H9 (cell line): ENCODE data around the gene STK17B. TPM values are rescaled to one million over a fixed set of nuclear protein-coding genes. Genes with fewer than 3 reads are reported as not detected.

Experiments
- DNase-seq: peaks from one replicate; pipeline ENCODE4 v3.0.0-alpha.2; 2017
- H2AFZ ChIP-seq: one replicate; pipeline ENCODE4 v1.6.1; 2013; ENCODE audit warnings: mild to moderate bottlenecking, low read length, control low read depth, moderate library complexity
- H2AK5ac ChIP-seq: 2 replicates; pipeline ENCODE4 v1.6.1; 2013; ENCODE audit warnings: low read length, control low read depth, mixed read lengths; ENCODE audit not compliant: insufficient read length
- H2BK120ac ChIP-seq: one replicate; pipeline ENCODE4 v1.6.1; 2013; ENCODE audit warnings: low read depth, mild to moderate bottlenecking, low read length, control low read depth, inconsistent platforms; ENCODE audit not compliant: poor library complexity, severe bottlenecking
- H2BK12ac ChIP-seq: 2 replicates; pipeline ENCODE4 v1.6.1; 2013; ENCODE audit warnings: low read length, control low read depth, mixed read lengths, low read depth; ENCODE audit not compliant: insufficient read length
- H2BK15ac ChIP-seq: 2 replicates; pipeline ENCODE4 v1.6.1; 2013; ENCODE audit warnings: low read depth, low read length, control low read depth
- H2BK20ac ChIP-seq: one replicate; pipeline ENCODE4 v1.6.1; 2013; ENCODE audit warnings: low read depth, mild to moderate bottlenecking, low read length, control low read depth, inconsistent platforms; ENCODE audit not compliant: poor library complexity, severe bottlenecking
- H2BK5ac ChIP-seq: 2 replicates; pipeline ENCODE4 v1.6.1; 2013; ENCODE audit warnings: low read length, control low read depth, mixed read lengths; ENCODE audit not compliant: insufficient read length
- H3K14ac ChIP-seq: 2 replicates; pipeline ENCODE4 v1.6.1; 2013; ENCODE audit warnings: low read length, control low read depth; ENCODE audit not compliant: insufficient read depth
- H3K18ac ChIP-seq: 2 replicates; pipeline ENCODE4 v1.6.1; 2013; ENCODE audit warnings: low read depth, mild to moderate bottlenecking, mixed read lengths, low read length, control low read depth; ENCODE audit not compliant: insufficient read length
- H3K23ac ChIP-seq: 2 replicates; pipeline ENCODE4 v1.6.1; 2013; ENCODE audit warnings: low read length, control low read depth, mixed read lengths, low read depth; ENCODE audit not compliant: insufficient read length
- H3K23me2 ChIP-seq: 2 replicates; pipeline ENCODE4 v1.6.1; 2013; ENCODE audit warnings: low read depth, mild to moderate bottlenecking, mixed read lengths, low read length, control low read depth; ENCODE audit not compliant: insufficient read length, poor library complexity, severe bottlenecking
- H3K27ac ChIP-seq: 2 replicates; pipeline ENCODE4 v1.5.1; 2013; ENCODE audit warnings: low read length, control low read depth, mixed read lengths, low read depth; ENCODE audit not compliant: insufficient read length
- H3K27me3 ChIP-seq: 2 replicates; pipeline ENCODE4 v1.6.1; 2013; ENCODE audit warnings: low read length, control low read depth, inconsistent platforms; ENCODE audit not compliant: insufficient read depth
- H3K4ac ChIP-seq: 2 replicates; pipeline ENCODE4 v1.6.1; 2013; ENCODE audit warnings: low read depth, mild to moderate bottlenecking, control low read depth, inconsistent platforms, low read length, moderate library complexity
- H3K4me1 ChIP-seq: 2 replicates; pipeline ENCODE4 v1.6.1; 2013; ENCODE audit warnings: low read length, control low read depth, inconsistent platforms; ENCODE audit not compliant: insufficient read depth
- H3K4me2 ChIP-seq: 2 replicates; pipeline ENCODE4 v1.6.1; 2013; ENCODE audit warnings: low read length, control low read depth, mixed read lengths; ENCODE audit not compliant: insufficient read length, insufficient read depth
- H3K56ac ChIP-seq: 2 replicates; pipeline ENCODE4 v1.6.1; 2013; ENCODE audit warnings: low read depth, mild to moderate bottlenecking, mixed read lengths, low read length, control low read depth; ENCODE audit not compliant: insufficient read length
- H3K79me1 ChIP-seq: 2 replicates; pipeline ENCODE4 v1.6.1; 2013; ENCODE audit warnings: low read depth, mild to moderate bottlenecking, moderate library complexity, low read length, control low read depth, inconsistent platforms; ENCODE audit not compliant: insufficient read depth, poor library complexity, severe bottlenecking
- H3K79me2 ChIP-seq: 2 replicates; pipeline ENCODE4 v1.6.1; 2013; ENCODE audit warnings: low read length, control low read depth, inconsistent platforms; ENCODE audit not compliant: insufficient read depth
- H3K9ac ChIP-seq: 2 replicates; pipeline ENCODE4 v1.6.1; 2013; ENCODE audit warnings: low read length, control low read depth, mixed read lengths; ENCODE audit not compliant: insufficient read length; ENCODE audit errors: extremely low read depth
- H3K9me3 ChIP-seq: one replicate; pipeline ENCODE4 v1.6.1; 2013; ENCODE audit warnings: low read depth, low read length, inconsistent platforms; ENCODE audit not compliant: control insufficient read depth
- H3T11ph ChIP-seq: one replicate; pipeline ENCODE4 v1.6.1; 2013; ENCODE audit warnings: mild to moderate bottlenecking, low read length, control low read depth, inconsistent platforms
- H4K20me1 ChIP-seq: one replicate; pipeline ENCODE4 v1.6.1; 2013; ENCODE audit not compliant: control insufficient read depth, insufficient read length, insufficient read depth
- H4K5ac ChIP-seq: 2 replicates; pipeline ENCODE4 v1.6.1; 2013; ENCODE audit warnings: low read depth, mild to moderate bottlenecking, mixed read lengths, low read length, control low read depth; ENCODE audit not compliant: insufficient read length
- H4K8ac ChIP-seq: replicated peaks from 2 replicates; pipeline ENCODE4 v1.6.1; 2013; ENCODE audit warnings: low read length, control low read depth, mixed read lengths, low read depth; ENCODE audit not compliant: insufficient read length
- H4K91ac ChIP-seq: 2 replicates; pipeline ENCODE4 v1.6.1; 2013; ENCODE audit warnings: low read depth, mild to moderate bottlenecking, moderate library complexity, mixed read lengths, low read length, control low read depth; ENCODE audit not compliant: insufficient read length
- H3K27ac Mint-ChIP-seq, 3 experiments: 2 replicates in 2 of 3; 3 replicates in 1 of 3; pipeline ENCODE4 v1.8.0; 2020 to 2021; ENCODE audit warnings: mixed read lengths in 3 of 3, mild to moderate bottlenecking in 1 of 3, moderate library complexity in 1 of 3
- H3K27me3 Mint-ChIP-seq: 2 replicates; pipeline ENCODE4 v1.8.0; 2021; ENCODE audit warnings: low read depth, mild to moderate bottlenecking, moderate library complexity, mixed read lengths
- H3K36me3 Mint-ChIP-seq, 3 experiments: 2 replicates in 2 of 3; 3 replicates in 1 of 3; pipeline ENCODE4 v1.8.0; 2020 to 2021; ENCODE audit warnings: low read depth in 3 of 3, mixed read lengths in 3 of 3; ENCODE audit not compliant: insufficient read depth in 1 of 3
- H3K4me1 Mint-ChIP-seq, 2 experiments: 2 replicates each; pipeline ENCODE4 v1.8.0; 2020; ENCODE audit warnings: mixed read lengths in 2 of 2
- H3K4me3 Mint-ChIP-seq, 2 experiments: 2 replicates in 1 of 2; 3 replicates in 1 of 2; pipeline ENCODE4 v1.8.0; 2020 to 2021; ENCODE audit warnings: mild to moderate bottlenecking in 2 of 2, mixed read lengths in 2 of 2, moderate library complexity in 1 of 2
- H3K9me3 Mint-ChIP-seq, 2 experiments: 2 replicates in 1 of 2; 3 replicates in 1 of 2; pipeline ENCODE4 v1.8.0; 2020; ENCODE audit warnings: mild to moderate bottlenecking in 2 of 2, mixed read lengths in 2 of 2, moderate library complexity in 1 of 2
- WGBS: extraction: QIAGEN DNeasy Blood & Tissue Kit; methylation state at CpG from one replicate; pipeline ENCODE4 v1.1.7; 2013; ENCODE audit warnings: missing lambda C conversion rate, low lambda C conversion rate, mixed read lengths; ENCODE audit not compliant: insufficient read length; ENCODE audit errors: extremely low coverage; 5-methylcytosine and 5-hydroxymethylcytosine counted together
- total RNA-seq: library from RNA; stranded (reverse); gene quantifications from 2 replicates; pipeline ENCODE4 v1.2.1, GENCODE V29; 2021
- TF ChIP-seq, protein P1 (sequence below): fragments of 200-600 bp; sonication (generic); conservative IDR thresholded peaks from 3 replicates; pipeline ENCODE4 v1.8.0; 2021; ENCODE audit warnings: antibody characterized with exemption, mild to moderate bottlenecking

The STK17B gene
- total RNA-seq, 1 experiment from 2014 or later: 6.1 TPM

DNA sequence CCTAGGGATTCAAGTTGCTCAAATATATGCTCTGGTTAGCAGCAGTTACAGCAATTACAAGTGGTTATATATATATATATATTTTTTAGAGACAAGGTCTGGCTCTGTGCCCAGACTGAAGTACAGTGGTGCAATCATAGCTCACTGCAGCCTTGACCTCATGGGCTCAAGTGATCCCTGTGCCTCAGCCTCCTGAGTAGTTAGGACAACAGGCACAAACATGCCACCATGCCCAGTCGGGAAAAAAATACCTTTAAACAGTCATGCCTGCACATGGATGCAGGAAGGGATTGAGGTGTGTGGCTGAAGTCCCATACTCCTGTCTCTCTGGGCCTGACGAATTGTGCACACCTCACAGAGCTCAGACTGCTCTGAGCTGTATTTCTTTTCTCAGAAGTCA lies 83.2 kb downstream of the STK17B start:
- no peak for DNase-seq
- Histone ChIP-seq H3K79me1 (no peaks in the 10 kb centered on the region), H3K14ac (no peak overlapping the region), H2BK5ac (no peak overlapping the region), H2BK20ac (no peak overlapping the region), H3T11ph (no peak overlapping the region), H3K9me3 (no peaks in the 10 kb centered on the region), H3K23ac (no peak overlapping the region), H3K27ac (no peak overlapping the region), H4K20me1 (no peaks in the 10 kb centered on the region), H3K9ac (no peak overlapping the region), H4K91ac (no peak overlapping the region), H3K23me2 (no peaks in the 10 kb centered on the region), H2AFZ (no peak overlapping the region), H4K8ac (no peak overlapping the region), H3K18ac (no peak overlapping the region), H2BK15ac (no peak overlapping the region), H4K5ac (no peak overlapping the region), H2BK120ac (no peak overlapping the region), H3K4me2 (no peak overlapping the region), H3K56ac (no peak overlapping the region), H3K79me2 (no peaks in the 10 kb centered on the region), H3K27me3 (no peaks in the 10 kb centered on the region), H2BK12ac (no peak overlapping the region), H2AK5ac (no peak overlapping the region), H3K4ac (no peak overlapping the region), H3K4me1 (no peaks in the 10 kb centered on the region)
- H3K4me3 Mint-ChIP-seq: no peak overlapping the region
- no CpG with 5 or more reads among the region's 2 CpGs for WGBS
- H3K9me3 Mint-ChIP-seq: peaks cover 30 to 31% of the 10 kb centered on the region in 2 experiments
- peaks cover 16 to 33% (median 19%) of the 10 kb centered on the region in 3 experiments for H3K36me3 Mint-ChIP-seq
- H3K4me1 Mint-ChIP-seq: no peaks in the 10 kb centered on the region
- no peak overlapping the region for H3K27ac Mint-ChIP-seq
- peaks cover 1% of the 10 kb centered on the region; the same call in 1 of the 2 replicates for H3K27me3 Mint-ChIP-seq
- TF ChIP-seq, protein P1, sequence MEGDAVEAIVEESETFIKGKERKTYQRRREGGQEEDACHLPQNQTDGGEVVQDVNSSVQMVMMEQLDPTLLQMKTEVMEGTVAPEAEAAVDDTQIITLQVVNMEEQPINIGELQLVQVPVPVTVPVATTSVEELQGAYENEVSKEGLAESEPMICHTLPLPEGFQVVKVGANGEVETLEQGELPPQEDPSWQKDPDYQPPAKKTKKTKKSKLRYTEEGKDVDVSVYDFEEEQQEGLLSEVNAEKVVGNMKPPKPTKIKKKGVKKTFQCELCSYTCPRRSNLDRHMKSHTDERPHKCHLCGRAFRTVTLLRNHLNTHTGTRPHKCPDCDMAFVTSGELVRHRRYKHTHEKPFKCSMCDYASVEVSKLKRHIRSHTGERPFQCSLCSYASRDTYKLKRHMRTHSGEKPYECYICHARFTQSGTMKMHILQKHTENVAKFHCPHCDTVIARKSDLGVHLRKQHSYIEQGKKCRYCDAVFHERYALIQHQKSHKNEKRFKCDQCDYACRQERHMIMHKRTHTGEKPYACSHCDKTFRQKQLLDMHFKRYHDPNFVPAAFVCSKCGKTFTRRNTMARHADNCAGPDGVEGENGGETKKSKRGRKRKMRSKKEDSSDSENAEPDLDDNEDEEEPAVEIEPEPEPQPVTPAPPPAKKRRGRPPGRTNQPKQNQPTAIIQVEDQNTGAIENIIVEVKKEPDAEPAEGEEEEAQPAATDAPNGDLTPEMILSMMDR: no peak
